Activated T-helper 9 cell treated with anti-CD3 and anti-CD28 coated beads, Interleukin-2, amount 50 U/mL, for 16 hours (primary cell): ENCODE measurements around the gene PRRX2.
"Not testable (repeated sequence)": the region's sequence is repeated elsewhere in the genome, so short reads cannot be mapped to it uniquely, and the experiment has no call there.

Experiments
- DNase-seq: peaks from one replicate; pipeline ENCODE4 v3.0.0-alpha.2; 2020; ENCODE audit warnings: low read depth

Gene PRRX2

DNA sequence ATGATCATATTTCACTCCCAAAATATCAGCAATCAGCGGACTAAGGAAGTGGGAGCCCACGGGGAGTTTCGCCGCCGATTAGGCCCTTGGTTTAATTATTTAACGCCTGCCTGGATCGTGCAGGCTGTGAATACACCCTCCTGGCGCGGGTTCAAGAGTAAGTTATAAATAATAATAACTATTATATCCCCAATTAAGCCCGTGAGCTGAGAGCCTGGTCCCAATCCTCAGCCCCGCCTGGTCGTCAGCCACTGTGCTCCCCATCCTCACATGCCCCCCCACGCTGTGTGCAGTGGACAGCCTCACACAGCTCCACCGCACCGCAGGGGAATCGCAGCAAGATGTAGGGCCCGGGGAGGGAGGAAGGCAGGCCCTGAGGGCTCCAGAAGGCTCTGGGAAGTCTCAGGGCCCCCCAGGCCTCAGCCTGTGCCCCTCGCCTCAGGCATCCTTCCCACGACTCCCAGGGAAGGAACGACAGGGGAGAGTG, 10.8 kb upstream of the PRRX2 start:
- no peak for DNase-seq

DNA sequence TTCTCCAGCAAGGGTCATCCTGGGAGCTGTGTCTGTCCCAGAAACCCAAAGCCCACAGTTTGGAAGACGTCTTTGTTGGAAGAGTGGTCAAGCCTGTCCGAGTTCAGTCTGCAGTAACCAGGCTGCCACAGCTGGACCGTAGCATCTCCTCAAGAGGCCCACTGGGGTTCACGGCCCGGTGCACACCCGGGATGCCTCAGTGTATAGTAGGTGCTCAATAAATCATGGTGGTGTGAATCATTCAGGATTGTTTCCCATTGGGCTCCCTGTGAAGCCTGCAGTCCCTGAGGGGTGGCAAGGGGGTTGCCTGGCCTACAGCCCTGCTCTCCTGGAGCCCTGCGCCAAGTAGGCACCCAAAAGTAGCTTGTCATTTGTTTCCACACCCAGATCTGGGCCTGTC, 10.3 kb upstream of the PRRX2 start:
- no peak for DNase-seq

DNA sequence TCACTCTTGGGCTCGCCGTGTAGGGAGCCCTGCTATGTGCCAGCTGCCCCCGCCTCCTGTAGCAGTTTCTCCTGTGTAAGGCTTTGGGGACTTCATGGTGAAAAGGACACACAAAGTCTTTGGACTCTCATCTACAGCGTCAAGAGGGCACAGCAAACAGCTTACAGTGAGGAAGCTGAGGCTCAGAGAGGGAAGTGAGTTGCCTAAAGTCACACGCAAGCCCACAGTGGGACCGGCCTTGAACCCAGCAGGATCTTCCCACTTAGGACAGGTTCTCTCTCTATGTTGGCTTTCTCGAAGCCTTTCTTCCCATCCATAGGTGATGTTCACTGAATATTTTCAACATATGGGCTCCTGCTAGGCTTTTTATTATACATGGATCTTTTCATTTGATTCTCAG, 9.8 kb upstream of the PRRX2 start:
- DNase-seq = no peak

DNA sequence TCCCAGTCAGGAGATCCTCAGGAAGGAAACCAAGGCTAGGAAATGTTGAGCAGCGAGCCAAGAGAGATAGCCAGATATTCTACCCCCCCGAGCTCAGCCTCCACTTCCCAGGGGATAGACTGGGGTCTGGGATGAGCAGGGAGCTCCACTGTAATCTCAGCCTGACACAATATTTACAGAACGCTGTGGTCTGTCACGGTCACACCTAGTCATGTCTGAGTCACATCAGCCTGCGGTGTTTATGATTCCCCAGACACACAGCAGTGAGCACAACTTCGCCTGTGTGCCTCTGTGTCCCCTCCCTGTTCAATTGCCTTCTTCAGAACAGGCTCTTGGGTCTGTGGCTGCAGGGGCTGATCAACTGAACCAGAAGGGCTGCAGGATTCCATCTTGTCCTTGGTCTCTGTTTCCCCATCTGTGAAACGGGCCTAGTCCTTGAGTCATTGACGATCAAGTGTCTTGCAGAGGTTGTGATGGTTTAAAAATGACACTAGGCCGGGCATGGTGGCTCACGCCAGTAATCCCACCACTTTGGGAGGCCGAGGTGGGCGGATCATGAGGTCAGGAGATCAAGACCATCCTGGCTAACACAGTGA, 8.6 kb upstream of the PRRX2 start:
- no peak for DNase-seq

DNA sequence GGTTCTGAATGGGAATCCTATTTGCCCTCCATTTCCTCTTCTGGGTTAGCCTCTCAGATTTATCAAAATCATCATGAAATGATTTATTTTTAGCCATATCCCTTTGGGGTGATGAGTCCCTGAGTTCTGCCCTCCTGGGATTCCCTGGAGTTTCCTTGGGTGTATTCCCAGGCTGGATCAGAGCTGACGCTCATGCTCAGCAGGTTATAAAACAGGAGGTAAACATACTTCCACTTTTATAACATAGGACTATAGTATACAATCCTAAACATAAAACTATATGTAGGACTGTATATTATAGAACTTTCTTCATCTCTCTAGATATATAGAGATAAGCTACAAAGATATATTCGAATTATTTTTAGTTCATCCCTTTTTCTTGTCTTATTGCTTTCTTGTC, 4.4 kb upstream of the PRRX2 start:
- DNase-seq = no peak

DNA sequence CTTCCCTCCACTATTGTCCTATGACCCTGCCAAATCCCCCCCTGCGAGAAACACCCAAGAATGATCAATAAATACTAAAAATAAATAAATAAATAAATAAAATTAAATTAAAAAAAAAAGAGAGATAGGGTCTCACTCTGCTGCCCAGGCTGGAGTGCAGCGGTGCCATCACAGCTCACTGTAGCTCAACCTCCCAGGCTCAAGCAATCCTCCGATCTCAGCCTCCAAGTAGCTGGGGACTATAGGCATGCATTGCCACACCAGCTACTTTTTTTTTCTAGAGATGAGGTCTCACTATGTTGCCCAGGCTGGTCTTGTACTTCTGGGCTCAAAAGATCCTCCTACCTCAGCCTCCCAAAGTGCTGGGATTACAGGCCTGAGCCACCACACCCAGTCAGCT, 3.2 kb upstream of the PRRX2 start:
- not testable (repeated sequence) for DNase-seq

DNA sequence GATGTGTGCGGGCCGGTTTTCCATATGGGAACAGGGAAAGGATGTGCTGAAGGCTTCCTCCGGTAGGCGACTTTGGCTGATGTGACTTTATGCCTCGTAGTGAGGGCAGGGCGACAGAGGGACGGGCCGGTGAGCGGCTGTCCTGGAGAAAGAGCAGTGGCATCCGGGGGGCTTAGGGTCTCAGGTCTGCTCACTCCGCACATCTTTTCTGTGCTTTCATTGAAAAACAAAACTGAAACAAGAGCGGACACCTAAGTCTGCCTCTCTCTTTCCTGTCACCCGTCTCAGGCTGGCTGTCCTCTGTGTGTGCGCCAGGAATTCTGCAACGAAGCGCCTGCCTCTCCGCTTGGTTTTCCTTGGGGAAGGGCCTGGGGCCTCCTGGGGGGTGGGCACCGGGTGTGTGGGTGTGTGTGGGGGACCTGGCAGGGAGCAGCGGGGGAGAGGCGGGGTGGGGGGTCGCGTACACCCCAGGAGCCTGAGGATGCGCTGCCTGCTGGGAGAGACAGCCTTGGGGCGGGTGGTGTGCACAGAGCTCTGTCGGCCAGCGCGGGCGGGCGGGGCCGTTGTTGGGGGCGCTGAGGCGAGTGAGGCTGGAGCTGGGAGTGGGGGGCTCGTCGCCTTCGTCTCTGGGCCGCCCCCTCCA, 580 bp upstream of the PRRX2 start:
- no peak for DNase-seq

DNA sequence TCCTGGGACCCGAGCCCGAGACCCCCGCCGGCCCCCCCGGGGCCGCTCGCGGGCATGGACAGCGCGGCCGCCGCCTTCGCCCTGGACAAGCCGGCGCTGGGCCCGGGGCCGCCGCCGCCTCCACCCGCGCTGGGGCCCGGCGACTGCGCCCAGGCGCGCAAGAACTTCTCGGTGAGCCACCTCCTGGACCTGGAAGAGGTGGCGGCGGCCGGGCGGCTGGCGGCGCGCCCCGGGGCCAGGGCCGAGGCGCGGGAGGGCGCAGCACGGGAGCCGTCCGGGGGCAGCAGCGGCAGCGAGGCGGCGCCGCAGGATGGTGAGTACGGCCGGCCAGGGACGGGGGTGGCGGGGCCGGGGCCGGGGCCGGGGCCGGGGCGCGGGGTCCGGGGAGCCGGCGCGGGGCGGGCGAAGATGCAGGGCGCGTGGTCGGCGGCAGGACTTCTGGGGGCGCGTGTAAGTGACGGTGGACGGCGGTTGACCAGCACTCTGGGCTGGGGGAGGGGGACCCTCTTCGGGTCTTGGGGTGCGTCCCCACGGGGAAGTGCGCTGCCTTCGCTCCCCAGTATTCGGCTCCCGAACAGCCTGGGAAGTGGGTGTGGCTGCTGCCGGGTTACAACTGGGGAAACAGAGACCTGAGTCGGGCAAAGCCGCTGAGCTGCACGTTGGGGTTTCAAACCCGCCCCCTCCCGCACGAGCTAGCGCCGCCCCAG, 520 bp downstream of the PRRX2 start:
- DNase-seq = no peak

DNA sequence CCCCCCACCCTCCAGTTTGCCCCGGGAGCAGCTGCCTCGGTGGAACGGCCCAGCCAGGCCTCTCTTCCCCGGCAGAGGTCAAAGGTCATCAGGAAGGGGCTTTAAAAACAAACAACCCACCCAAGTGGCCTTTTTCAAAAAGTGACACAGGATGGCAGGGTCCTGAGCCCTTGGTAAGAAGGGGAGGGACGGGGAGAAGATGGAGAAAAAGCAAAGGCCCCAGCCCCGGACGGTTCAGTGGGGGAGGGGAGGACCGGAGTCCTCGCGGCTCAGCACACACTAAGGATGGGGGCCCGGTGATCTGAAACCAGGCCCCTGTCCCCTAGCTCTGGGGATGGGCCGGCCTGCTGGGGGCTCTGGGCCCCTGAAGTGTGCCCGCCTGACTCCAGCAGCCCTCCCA, 1.1 kb downstream of the PRRX2 start:
- no peak for DNase-seq

DNA sequence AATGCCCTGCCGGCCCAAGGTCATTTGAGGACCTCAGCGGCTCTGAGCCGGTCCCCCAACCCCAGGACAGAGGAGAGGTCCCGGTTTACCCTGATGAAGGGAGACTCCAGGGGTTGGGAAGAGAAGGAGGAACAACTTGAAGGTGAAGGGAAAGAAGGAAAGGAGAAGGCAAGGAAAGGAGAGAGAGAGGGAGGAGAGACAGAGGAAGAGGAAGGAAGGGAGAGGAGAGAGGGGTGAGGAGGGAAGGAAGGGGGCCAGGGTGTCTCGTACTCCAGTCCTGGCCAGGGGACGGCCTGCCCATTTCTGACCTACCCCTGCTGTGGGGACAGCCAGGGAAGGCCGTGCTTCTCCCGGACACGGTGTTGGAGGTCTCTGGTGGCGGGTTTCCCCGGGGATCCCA, 1.9 kb downstream of the PRRX2 start:
- no peak for DNase-seq

DNA sequence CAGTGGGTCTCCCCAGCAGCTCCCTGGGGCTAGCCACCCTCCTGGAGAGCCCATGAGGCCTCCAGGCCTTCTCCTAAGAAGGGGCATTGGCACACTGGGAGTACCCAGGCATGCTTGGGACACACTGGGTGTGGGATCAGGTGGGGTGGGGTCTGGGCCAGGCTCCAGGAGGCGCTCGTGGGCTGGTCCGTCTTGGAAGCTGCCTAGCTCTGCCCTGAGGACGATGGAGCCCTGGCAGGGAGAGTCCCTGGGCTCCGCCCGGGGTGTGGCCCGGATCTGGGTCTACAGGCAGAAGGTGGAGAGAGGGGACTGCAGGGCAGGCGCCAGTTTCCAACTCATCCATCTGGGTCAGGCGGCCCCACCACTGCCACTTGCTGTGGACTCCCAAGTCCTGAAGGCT, 2.4 kb downstream of the PRRX2 start:
- DNase-seq = no peak

DNA sequence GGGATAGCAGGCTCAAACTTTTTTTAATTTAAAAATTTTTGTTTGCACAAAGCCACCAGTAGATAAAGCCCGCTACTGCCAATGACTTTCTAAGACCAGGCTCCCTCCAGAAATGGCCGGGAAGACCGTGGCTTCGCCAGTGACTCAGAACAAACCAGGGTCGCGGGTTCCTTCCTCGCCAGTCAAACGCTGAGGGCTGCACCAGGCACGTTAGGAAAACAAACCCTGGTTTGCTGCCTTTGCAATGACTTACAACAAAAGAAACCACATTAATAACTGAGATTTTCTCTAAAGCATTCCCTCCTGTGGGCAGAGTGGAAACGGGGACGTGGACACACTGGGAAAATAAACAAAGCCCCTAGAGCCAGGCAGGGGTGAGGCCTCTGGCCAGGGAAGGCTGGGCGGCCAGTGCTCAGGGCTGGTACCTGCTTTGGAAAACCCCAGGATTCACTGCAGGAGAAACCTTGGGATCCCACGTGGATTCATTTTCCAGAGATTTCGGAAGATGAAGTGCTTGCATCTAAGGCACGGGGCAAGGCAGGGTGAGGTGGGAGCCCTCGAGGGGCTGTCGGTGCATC, 3.8 kb downstream of the PRRX2 start:
- no peak for DNase-seq

DNA sequence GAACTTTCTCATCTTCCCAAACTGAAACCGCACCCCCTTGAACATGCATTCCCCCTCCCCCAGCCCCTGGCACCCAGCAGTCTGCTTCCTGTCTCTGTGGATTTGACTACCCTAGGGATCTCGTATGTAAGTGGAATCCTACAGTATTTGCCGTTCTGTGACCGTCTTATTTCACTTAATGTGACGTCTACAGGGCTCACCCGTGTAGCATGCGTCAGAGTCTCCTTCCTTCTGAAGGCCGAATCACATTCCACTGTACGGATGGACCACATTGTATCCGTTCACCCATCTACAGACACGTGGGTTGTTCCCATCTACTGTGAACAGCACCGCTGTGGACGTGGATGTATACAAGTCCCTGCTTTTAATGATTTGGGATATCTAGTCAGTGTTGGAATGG, 4.5 kb downstream of the PRRX2 start:
- DNase-seq = no peak

DNA sequence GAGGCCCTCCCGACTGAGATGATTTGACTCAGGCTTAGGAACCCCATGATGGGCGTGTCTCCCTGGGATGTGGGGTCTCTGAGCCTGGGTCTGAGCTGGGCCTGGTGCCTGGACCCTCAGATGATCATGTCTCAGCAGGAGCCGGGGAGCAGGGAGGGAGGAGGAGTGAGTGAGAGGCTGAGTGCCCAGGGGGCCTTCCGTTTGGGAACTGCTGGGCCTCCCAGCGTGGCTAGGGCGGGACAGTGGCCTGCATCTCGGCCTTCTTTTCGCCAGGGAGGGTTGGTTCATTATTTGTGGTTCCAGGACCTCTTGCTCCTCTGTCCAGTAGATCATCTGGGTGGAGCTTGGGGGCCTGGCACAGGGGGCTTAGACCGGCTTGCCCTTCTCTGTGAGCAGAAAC, 5.6 kb downstream of the PRRX2 start:
- DNase-seq = no peak

DNA sequence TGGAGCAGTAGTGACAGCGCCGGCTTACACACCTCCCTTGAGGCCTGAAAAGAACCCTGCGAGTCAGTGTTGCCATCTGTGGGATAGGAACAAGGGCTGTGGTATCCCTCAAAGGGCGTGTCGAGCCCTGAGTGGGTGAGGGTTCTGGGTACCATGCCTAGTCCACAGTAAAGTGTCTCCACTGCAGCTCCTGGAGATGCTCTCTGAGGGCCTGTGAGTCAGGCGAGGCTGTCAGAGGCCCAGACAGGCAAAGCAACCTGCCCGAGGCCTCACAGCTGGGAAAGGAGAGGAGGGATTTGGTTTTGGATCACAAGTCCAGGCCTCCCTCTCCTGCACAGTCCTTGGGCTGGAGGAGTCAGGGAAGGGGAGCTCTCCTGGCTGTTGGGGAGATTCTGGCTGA, 6.1 kb downstream of the PRRX2 start:
- DNase-seq = no peak

DNA sequence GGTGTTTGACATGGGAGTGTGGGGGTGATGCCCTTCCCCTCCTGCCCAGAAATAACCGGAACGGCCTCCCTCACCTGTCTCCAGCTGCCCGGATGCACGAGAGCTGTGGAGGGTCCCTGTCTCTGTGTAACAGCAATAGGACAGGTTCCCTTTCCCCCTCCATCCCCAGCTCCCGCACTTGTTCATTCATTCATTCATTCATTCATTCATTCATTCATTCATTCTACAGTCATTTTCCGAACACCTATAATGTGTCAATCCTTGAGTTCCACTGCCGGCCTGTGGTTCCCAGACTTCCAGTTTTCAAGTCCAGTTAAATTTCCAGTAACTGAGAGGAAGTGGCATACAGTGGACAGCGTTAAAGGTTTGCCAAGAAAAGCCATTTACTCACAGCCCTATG, 7.3 kb downstream of the PRRX2 start:
- DNase-seq = no peak

DNA sequence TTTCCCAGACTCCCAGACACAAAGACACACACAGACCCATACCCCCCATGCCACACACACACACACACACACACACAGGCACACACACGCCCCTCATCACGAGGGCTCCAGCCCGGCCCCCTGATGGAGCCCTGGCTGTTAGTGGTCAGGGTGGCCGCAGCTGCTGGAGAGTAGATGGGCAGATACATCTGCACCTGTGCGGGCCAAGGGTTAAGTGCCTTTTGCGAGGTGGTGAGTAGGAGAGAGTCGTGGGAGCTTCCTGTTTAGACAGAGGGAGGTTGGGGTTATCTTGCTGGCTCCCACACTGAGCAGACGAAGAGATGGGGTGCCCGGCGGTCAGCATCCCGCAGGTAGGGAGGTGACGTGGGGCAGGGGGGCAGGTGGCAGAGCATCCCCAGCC, 8.2 kb downstream of the PRRX2 start:
- DNase-seq = no peak

DNA sequence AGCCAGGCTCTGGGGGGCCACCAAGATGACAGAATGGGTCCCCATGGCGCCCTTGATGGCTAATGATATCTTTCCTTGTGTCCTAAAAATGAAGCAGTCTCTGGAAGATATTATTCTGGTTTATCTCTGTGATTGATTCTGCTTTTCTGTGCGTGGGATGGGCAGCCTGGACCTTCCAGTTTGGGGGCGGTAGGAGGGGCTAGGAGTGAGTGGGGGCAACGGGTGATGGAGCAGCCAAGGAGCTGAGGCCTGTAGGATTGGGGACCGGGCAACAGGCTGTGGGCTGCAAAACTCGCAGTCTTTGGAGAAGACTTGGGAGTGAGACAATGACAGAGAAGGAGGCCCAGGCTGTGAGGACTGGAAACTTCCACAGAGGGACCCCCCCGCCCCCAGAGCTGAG, 8.8 kb downstream of the PRRX2 start:
- no peak for DNase-seq

DNA sequence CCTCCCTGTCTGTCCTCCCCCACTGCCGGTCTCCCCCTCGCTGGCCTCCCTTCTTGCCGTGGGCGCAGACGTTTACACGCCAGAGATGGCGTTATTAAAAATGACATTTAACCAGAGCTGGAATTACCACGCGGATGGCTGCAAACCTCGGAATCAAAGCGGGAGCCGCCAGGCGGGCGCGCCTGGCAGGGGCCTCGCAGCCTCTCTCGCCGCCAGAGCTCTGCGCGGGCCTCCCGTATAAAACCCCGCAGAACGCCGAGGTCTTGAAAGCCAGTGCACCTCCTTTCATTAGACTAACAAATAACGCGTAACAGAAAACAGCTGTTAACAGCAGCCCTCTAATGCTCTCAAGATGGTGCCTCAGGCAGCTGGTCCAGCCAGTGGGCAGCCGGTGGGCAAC, 10.2 kb downstream of the PRRX2 start:
- no peak for DNase-seq

DNA sequence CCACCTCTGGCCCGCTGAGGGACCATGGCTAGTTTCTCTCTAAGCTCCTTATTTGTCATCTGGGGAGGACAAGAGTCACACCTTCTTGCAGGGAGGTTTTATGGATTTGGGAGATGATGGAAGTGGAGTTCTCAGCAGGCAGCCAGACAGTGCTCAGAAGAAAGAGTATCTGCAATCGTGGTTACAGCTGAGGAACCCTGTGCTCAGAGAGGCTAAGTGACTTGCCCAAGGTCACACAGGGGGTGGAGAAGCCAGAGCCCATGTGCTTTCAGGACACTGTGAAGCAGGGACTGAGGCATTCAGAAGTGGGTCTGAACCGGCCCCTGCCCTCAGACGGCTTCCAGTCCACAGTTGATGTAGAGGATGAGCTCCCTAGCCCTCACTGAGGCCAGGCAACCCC, 10.8 kb downstream of the PRRX2 start:
- DNase-seq = no peak

DNA sequence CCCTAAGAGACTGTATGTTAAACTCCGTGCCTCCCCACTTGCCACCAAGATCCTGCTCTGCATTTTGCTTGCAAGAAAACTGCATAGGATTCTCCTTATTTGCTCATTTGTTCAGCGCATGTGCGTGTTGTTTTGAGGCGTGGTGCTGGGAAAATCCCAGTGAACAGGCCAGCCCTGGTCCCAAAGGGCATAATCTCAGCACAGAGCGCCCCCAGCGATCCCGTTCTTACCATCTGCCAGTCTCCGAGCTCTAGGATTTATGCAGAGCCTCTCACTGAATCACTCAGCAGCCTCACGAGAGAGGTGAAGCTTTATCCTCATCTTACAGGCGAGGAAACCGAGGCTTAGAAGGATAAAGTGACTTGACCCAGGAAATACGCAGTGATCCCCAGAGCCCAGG, 11.5 kb downstream of the PRRX2 start:
- no peak for DNase-seq

DNA sequence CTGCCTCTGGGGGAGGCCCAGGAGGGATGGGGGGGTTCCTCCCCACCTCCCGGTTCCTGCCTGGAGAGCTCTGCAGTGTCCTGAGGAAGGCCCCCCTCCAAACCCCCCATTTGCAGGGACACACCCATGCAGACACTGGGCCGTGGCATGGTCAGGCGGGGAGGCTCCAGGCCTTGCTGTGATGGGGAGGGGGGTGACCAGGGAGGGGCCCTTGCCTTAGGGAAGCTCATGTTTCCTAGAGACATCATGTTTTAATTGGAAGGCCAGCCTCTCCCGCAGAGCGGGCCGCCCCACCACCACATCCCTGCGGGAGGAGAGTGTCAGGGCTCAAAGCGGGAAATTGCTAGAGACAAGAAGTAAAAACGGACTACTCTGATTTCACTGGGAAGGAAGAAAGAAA, 12.0 kb downstream of the PRRX2 start:
- no peak for DNase-seq

DNA sequence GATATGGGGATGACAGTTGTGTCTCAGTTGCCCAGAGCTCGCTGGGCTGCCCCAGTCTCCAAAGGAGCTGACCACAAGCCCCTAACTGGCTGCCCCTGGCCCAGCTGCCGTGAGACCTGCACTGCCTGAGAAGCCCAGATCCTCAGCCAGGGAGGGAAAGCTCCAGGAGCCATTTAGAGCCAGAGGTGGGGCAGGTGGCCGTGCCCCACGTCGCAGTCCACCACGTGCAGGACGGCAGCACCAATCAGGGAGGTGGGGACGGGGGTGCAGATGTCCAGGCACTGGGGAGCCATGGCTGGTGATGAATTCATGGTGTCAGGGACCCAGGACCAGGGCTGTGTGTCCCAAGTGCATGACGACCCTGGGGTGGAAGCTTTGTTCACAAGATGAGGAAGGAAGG, 13.4 kb downstream of the PRRX2 start:
- no peak for DNase-seq
